Measurements from ENCODE around the gene XYLT1.

Gene XYLT1

GRCh38 chr16:17056666-17057065 is 414.1 kb downstream of the XYLT1 start:
- ATAC-seq (no peak), DNase-seq (ENCODE audit: low spot score in 2 of 2) (no peak)
- Mint-ChIP-seq H3K27ac (peak overlapping the region; percentile 74), H3K36me3 (no peaks in the 10 kb centered on the region), H3K4me3 (no peak overlapping the region), H3K9me3 (no peaks in the 10 kb centered on the region), H3K4me1 (no peaks in the 10 kb centered on the region)

- Mint-ChIP-seq H3K27ac (no peak overlapping the region), H3K36me3 (no peaks in the 10 kb centered on the region), H3K4me3 (no peak overlapping the region), H3K4me1 (no peaks in the 10 kb centered on the region), H3K9me3 (peaks cover 5% of the 10 kb centered on the region)
- ATAC-seq (no peak), DNase-seq (ENCODE audit: low spot score in 2 of 2) (no peak)
Observed at GRCh38 chr16:17053536-17054160, 417.1 kb downstream of the XYLT1 start.
